C4-2B (cell line): ENCODE data around the gene LMO3.

Source experiments
- ZFX ChIP-seq: fragments of 450-650 bp; IDR thresholded peaks from 2 replicates; pipeline ENCODE4 v1.6.1; 2017
- TF ChIP-seq, protein P1 (sequence below): fragments of 450-650 bp; conservative IDR thresholded peaks from 2 replicates; pipeline ENCODE4 v1.5.1; 2017; ENCODE audit warnings: mild to moderate bottlenecking

DNA sequence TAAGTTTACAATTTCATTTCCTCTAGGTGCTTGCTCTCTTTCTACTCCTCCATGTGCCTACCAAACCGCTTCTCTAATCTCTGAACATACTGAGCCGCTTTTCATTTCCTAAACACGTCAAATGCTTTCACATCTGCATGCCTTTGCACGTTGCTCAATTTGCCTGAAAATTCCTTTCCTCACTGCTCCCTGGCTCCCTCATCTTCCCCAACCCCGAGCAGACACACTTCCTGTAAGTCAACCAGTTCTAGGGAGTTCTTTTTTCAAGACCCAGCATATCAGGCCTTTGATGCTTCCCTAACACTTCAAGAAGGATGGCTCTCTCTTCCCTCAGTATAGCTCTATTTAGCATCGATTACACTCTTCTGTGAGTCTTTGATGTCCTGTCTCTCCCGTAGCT is 50.3 kb downstream of the LMO3 start:
- TF ChIP-seq, protein P1, sequence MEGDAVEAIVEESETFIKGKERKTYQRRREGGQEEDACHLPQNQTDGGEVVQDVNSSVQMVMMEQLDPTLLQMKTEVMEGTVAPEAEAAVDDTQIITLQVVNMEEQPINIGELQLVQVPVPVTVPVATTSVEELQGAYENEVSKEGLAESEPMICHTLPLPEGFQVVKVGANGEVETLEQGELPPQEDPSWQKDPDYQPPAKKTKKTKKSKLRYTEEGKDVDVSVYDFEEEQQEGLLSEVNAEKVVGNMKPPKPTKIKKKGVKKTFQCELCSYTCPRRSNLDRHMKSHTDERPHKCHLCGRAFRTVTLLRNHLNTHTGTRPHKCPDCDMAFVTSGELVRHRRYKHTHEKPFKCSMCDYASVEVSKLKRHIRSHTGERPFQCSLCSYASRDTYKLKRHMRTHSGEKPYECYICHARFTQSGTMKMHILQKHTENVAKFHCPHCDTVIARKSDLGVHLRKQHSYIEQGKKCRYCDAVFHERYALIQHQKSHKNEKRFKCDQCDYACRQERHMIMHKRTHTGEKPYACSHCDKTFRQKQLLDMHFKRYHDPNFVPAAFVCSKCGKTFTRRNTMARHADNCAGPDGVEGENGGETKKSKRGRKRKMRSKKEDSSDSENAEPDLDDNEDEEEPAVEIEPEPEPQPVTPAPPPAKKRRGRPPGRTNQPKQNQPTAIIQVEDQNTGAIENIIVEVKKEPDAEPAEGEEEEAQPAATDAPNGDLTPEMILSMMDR = no peak
- no peak for TF ChIP-seq ZFX
